ENCODE results near the gene LASP1NB.

Gene LASP1NB

GRCh38 chr17:38967290-38967738 lies 41.9 kb downstream of the LASP1NB start, which contains the start of gene FBXO47:
TSS of gene FBXO47 (minus strand) at chr17:38967403. CDS start at chr17:38963025, 4,378 bp downstream.
- DNase-seq (ENCODE audit: low read depth): peak; percentile 93

GRCh38 chr17:38969281-38969680 lies 43.9 kb downstream of the LASP1NB start:
- DNase-seq (ENCODE audit: low read depth): no peak

GRCh38 chr17:38970128-38970527 lies 44.7 kb downstream of the LASP1NB start:
- no peak for DNase-seq (ENCODE audit: low read depth)

GRCh38 chr17:38970804-38971203 lies 45.4 kb downstream of the LASP1NB start:
- no peak for DNase-seq (ENCODE audit: low read depth)

- peak; percentile 78 for DNase-seq (ENCODE audit: low read depth)
These were observed 50.8 kb downstream of the LASP1NB start for GRCh38 chr17:38976187-38976551.

GRCh38 chr17:38978180-38978579 lies 52.8 kb downstream of the LASP1NB start:
- DNase-seq (ENCODE audit: low read depth): no peak

All from amniotic epithelial cell (primary cell).